NCI-H1092 (cell line): Measurements from ENCODE around the gene ZBTB7C.

Experiments
- DNase-seq: peaks from one replicate; lab custom pipeline; 2025; lab: John Stamatoyannopoulos, UW

Gene ZBTB7C

GRCh38 chr18:48085781-48086487 lies 323.2 kb downstream of the ZBTB7C start:
- no peak for DNase-seq

- no peak for DNase-seq
These were observed 324.3 kb downstream of the ZBTB7C start for GRCh38 chr18:48084858-48085257.

GRCh38 chr18:48084041-48084757 lies 325.0 kb downstream of the ZBTB7C start:
- DNase-seq = no peak

GRCh38 chr18:48080546-48080945 lies 328.6 kb downstream of the ZBTB7C start:
- DNase-seq = no peak

- no peak for DNase-seq
These were observed 329.3 kb downstream of the ZBTB7C start for GRCh38 chr18:48079885-48080284.

- DNase-seq = no peak
These were observed 330.7 kb downstream of the ZBTB7C start for GRCh38 chr18:48078448-48078847.

- no peak for DNase-seq
These were observed 331.9 kb downstream of the ZBTB7C start for GRCh38 chr18:48077291-48077690.

GRCh38 chr18:48076461-48076860 lies 332.7 kb downstream of the ZBTB7C start:
- DNase-seq = no peak

GRCh38 chr18:48075707-48076093 lies 333.5 kb downstream of the ZBTB7C start:
- DNase-seq = no peak

- no peak for DNase-seq
These were observed 334.1 kb downstream of the ZBTB7C start for GRCh38 chr18:48074929-48075706.

- DNase-seq = no peak
These were observed 335.8 kb downstream of the ZBTB7C start for GRCh38 chr18:48073211-48073930.

GRCh38 chr18:48072428-48073204 lies 336.6 kb downstream of the ZBTB7C start:
- DNase-seq = no peak

- no peak for DNase-seq
These were observed 340.2 kb downstream of the ZBTB7C start for GRCh38 chr18:48068916-48069445.

- no peak for DNase-seq
These were observed 342.9 kb downstream of the ZBTB7C start for GRCh38 chr18:48066225-48066652.

GRCh38 chr18:48065601-48065995 lies 343.6 kb downstream of the ZBTB7C start:
- no peak for DNase-seq

- DNase-seq = no peak
These were observed 344.1 kb downstream of the ZBTB7C start for GRCh38 chr18:48064978-48065600.

- DNase-seq = no peak
These were observed 347.2 kb downstream of the ZBTB7C start for GRCh38 chr18:48061781-48062570.

- no peak for DNase-seq
These were observed 348.2 kb downstream of the ZBTB7C start for GRCh38 chr18:48060970-48061369.

- no peak for DNase-seq
These were observed 348.8 kb downstream of the ZBTB7C start for GRCh38 chr18:48060346-48060745.
